C4-2B (cell line): ENCODE results near the gene LAPTM5.

Experiments
- ZFX ChIP-seq: fragments of 450-650 bp; IDR thresholded peaks from 2 replicates; pipeline ENCODE4 v1.6.1; 2017
- TF ChIP-seq, protein P1 (sequence below): fragments of 450-650 bp; conservative IDR thresholded peaks from 2 replicates; pipeline ENCODE4 v1.5.1; 2017; ENCODE audit warnings: mild to moderate bottlenecking

DNA sequence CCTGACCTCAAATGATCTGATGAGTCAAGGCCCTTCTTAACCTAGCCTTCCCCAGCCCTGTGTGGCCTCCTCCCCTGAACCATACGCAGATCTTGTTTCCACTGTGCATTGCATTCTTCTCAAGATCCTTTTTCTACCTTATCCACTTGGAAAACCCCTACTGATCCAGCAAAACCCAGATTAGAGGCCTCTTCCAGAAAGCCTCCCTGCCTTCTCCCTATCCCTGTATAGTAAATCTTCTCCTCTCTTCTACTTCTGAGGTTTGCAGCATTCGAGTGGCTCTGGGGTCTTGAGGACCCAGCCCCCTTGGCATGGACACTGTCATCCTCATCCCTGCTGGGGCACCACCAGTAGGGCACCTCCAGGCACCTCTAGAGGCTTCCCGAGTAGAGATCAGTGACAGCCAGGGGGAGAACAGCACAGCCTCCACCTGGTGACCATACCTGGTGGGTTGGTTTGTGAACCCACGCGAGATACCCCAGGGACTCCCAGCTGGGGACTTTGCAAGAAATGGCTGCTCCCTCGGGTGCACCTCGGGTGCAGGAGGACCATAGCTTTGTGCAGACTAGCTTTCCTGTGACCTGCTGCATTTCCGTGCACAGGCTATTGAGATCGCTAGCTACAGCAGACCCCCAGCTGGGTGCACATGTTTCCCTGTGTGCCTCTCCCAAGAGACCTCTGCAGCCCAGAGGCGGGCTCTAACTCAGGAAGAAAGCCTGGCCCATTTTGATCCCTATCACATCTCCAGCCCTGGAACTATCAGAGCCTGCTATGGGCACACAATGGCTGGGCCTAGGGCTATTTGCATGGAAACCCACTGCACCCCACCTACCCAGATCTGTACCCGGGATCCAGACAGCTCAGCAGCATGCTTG is 68.4 kb downstream of the LAPTM5 start:
- TF ChIP-seq, protein P1, sequence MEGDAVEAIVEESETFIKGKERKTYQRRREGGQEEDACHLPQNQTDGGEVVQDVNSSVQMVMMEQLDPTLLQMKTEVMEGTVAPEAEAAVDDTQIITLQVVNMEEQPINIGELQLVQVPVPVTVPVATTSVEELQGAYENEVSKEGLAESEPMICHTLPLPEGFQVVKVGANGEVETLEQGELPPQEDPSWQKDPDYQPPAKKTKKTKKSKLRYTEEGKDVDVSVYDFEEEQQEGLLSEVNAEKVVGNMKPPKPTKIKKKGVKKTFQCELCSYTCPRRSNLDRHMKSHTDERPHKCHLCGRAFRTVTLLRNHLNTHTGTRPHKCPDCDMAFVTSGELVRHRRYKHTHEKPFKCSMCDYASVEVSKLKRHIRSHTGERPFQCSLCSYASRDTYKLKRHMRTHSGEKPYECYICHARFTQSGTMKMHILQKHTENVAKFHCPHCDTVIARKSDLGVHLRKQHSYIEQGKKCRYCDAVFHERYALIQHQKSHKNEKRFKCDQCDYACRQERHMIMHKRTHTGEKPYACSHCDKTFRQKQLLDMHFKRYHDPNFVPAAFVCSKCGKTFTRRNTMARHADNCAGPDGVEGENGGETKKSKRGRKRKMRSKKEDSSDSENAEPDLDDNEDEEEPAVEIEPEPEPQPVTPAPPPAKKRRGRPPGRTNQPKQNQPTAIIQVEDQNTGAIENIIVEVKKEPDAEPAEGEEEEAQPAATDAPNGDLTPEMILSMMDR = no peak
- TF ChIP-seq ZFX = no peak
